Mucosa of stomach (tissue), 1 donor: ENCODE results near the gene TMEM150B.

ENCODE experiments used
- H3K27me3 ChIP-seq: one replicate; pipeline ENCODE4 v1.7.0; 2013; ENCODE audit warnings: mild to moderate bottlenecking, low read length; ENCODE audit not compliant: control insufficient read depth, insufficient read depth
- H3K36me3 ChIP-seq: one replicate; pipeline ENCODE4 v1.7.0; 2013; ENCODE audit warnings: low read length; ENCODE audit not compliant: control insufficient read depth, insufficient read depth
- H3K4me1 ChIP-seq: one replicate; pipeline ENCODE4 v1.7.0; 2013; ENCODE audit warnings: mild to moderate bottlenecking, low read length; ENCODE audit not compliant: control insufficient read depth, insufficient read depth
- H3K4me3 ChIP-seq: one replicate; pipeline ENCODE4 v1.7.0; 2013; ENCODE audit warnings: low read length
- H3K9ac ChIP-seq: one replicate; pipeline ENCODE4 v1.7.0; 2013; ENCODE audit warnings: mild to moderate bottlenecking, low read length, moderate library complexity
- H3K9me3 ChIP-seq: one replicate; pipeline ENCODE4 v1.7.0; 2013; ENCODE audit warnings: mild to moderate bottlenecking, low read length, moderate library complexity; ENCODE audit not compliant: control insufficient read depth
- donor health status: Pancreatic carcinoma.

The TMEM150B gene

GRCh38 chr19:55325172-55325571 lies at the start of gene TMEM150B:
TSS of gene TMEM150B (minus strand) at chr19:55325341. CDS start at chr19:55321036, 4,305 bp downstream.
- H3K4me1 ChIP-seq, result peaks cover 31% of the 10 kb centered on the region
- no peak within 1 kb of the TSS for H3K4me3 ChIP-seq
- no peaks in the 10 kb centered on the region for H3K27me3 ChIP-seq
- H3K9me3 ChIP-seq, result no peaks in the 10 kb centered on the region
- H3K9ac ChIP-seq, result no peak within 1 kb of the TSS
- no peaks in the 10 kb centered on the region for H3K36me3 ChIP-seq

- Histone ChIP-seq H3K36me3 (no peaks in the 10 kb centered on the region), H3K27me3 (peaks cover 69% of the 10 kb centered on the region), H3K4me3 (no peak overlapping the region), H3K9me3 (no peaks in the 10 kb centered on the region), H3K4me1 (peaks cover 31% of the 10 kb centered on the region), H3K9ac (peak overlapping the region; percentile 39)
These were observed 49.0 kb upstream of the TMEM150B start for GRCh38 chr19:55373993-55374757.

- H3K9ac ChIP-seq, result peak overlapping the region; percentile 39
- no peaks in the 10 kb centered on the region for H3K36me3 ChIP-seq
- peaks cover 77% of the 10 kb centered on the region for H3K27me3 ChIP-seq
- H3K4me3 ChIP-seq, result no peak overlapping the region
- H3K4me1 ChIP-seq, result peaks cover 35% of the 10 kb centered on the region
- H3K9me3 ChIP-seq, result no peaks in the 10 kb centered on the region
These were observed 48.3 kb upstream of the TMEM150B start for GRCh38 chr19:55373306-55373992.

GRCh38 chr19:55372316-55373081 lies 47.4 kb upstream of the TMEM150B start:
- Histone ChIP-seq H3K4me1 (peaks cover 35% of the 10 kb centered on the region), H3K4me3 (no peak overlapping the region), H3K27me3 (peaks cover 82% of the 10 kb centered on the region), H3K9ac (no peak overlapping the region), H3K9me3 (no peaks in the 10 kb centered on the region), H3K36me3 (no peaks in the 10 kb centered on the region)

- Histone ChIP-seq H3K9me3 (no peaks in the 10 kb centered on the region), H3K36me3 (no peaks in the 10 kb centered on the region), H3K4me1 (peaks cover 21% of the 10 kb centered on the region), H3K27me3 (peaks cover 70% of the 10 kb centered on the region), H3K4me3 (no peak within 1 kb of the TSS), H3K9ac (no peak within 1 kb of the TSS)
These were observed 45.3 kb upstream of the TMEM150B start, which contains the start of gene IL11 for GRCh38 chr19:55370305-55370988. TSS of gene IL11 (minus strand) at chr19:55370463. CDS start at chr19:55370310, 153 bp downstream.

GRCh38 chr19:55369653-55370304 lies 44.6 kb upstream of the TMEM150B start:
- Histone ChIP-seq H3K4me1 (peaks cover 18% of the 10 kb centered on the region), H3K4me3 (no peak overlapping the region), H3K9ac (no peak overlapping the region)

GRCh38 chr19:55368701-55369563 lies 43.8 kb upstream of the TMEM150B start:
- no peak overlapping the region for H3K9ac ChIP-seq
- H3K4me3 ChIP-seq, result no peak overlapping the region
- H3K27me3 ChIP-seq, result peaks cover 59% of the 10 kb centered on the region
- H3K36me3 ChIP-seq, result no peaks in the 10 kb centered on the region
- H3K4me1 ChIP-seq, result peaks cover 14% of the 10 kb centered on the region
- H3K9me3 ChIP-seq, result no peaks in the 10 kb centered on the region

More at GRCh38 chr19:55369653-55370304, 44.6 kb upstream of the TMEM150B start:
- Histone ChIP-seq H3K36me3 (no peaks in the 10 kb centered on the region), H3K9me3 (no peaks in the 10 kb centered on the region), H3K27me3 (peaks cover 68% of the 10 kb centered on the region)

GRCh38 chr19:55368106-55368505 lies 43.0 kb upstream of the TMEM150B start:
- Histone ChIP-seq H3K9me3 (no peaks in the 10 kb centered on the region), H3K9ac (no peak overlapping the region), H3K4me3 (no peak overlapping the region), H3K27me3 (peaks cover 51% of the 10 kb centered on the region), H3K4me1 (peaks cover 9% of the 10 kb centered on the region), H3K36me3 (no peaks in the 10 kb centered on the region)

GRCh38 chr19:55366790-55367189 lies 41.6 kb upstream of the TMEM150B start:
- Histone ChIP-seq H3K9me3 (no peaks in the 10 kb centered on the region), H3K4me1 (peaks cover 9% of the 10 kb centered on the region), H3K9ac (no peak overlapping the region), H3K4me3 (no peak overlapping the region), H3K27me3 (peaks cover 38% of the 10 kb centered on the region), H3K36me3 (no peaks in the 10 kb centered on the region)

- Histone ChIP-seq H3K4me3 (no peak overlapping the region), H3K9ac (no peak overlapping the region), H3K9me3 (no peaks in the 10 kb centered on the region), H3K36me3 (no peaks in the 10 kb centered on the region), H3K27me3 (peaks cover 30% of the 10 kb centered on the region), H3K4me1 (peaks cover 9% of the 10 kb centered on the region)
These were observed 40.8 kb upstream of the TMEM150B start for GRCh38 chr19:55365964-55366363.
